Central memory CD8-positive, alpha-beta T cell (primary cell): ENCODE results near the gene ZC3H4.

ENCODE experiments used
- ATAC-seq: fragments of 150-1000 bp; cut with Tn5 transposase; replicated peaks from 2 replicates; pipeline ENCODE4 v1.10.0; 2022; ENCODE audit warnings: mild to moderate bottlenecking, moderate FRiP score, moderate number of reproducible peaks; ENCODE audit not compliant: poor library complexity, severe bottlenecking; ENCODE audit errors: extremely low read depth
- DNase-seq, 2 donors: peaks; one replicate each; pipeline ENCODE4 v3.0.0; 2021; ENCODE audit warnings: low spot score in 2 of 2
- H3K27ac Mint-ChIP-seq: one replicate; pipeline ENCODE4 v1.8.0; 2022; ENCODE audit warnings: low read depth, mild to moderate bottlenecking, moderate library complexity, mixed read lengths
- H3K27me3 Mint-ChIP-seq: one replicate; pipeline ENCODE4 v1.8.0; 2022; ENCODE audit warnings: mixed read lengths
- H3K36me3 Mint-ChIP-seq: one replicate; pipeline ENCODE4 v1.8.0; 2022; ENCODE audit warnings: mild to moderate bottlenecking, moderate library complexity, mixed read lengths; ENCODE audit not compliant: insufficient read depth
- H3K4me1 Mint-ChIP-seq: one replicate; pipeline ENCODE4 v1.8.0; 2022; ENCODE audit warnings: mixed read lengths
- H3K4me3 Mint-ChIP-seq: one replicate; pipeline ENCODE4 v1.8.0; 2022; ENCODE audit warnings: mild to moderate bottlenecking, moderate library complexity, mixed read lengths
- H3K9me3 Mint-ChIP-seq: one replicate; pipeline ENCODE4 v1.8.0; 2022; ENCODE audit warnings: mixed read lengths

The ZC3H4 gene

GRCh38 chr19:47022541-47023447, 90.8 kb downstream of the ZC3H4 start:
- Mint-ChIP-seq H3K4me3 (no peak overlapping the region), H3K27me3 (peaks cover 74% of the 10 kb centered on the region), H3K4me1 (peaks cover 20% of the 10 kb centered on the region), H3K27ac (no peak overlapping the region), H3K9me3 (no peaks in the 10 kb centered on the region), H3K36me3 (peaks cover 12% of the 10 kb centered on the region)
- ATAC-seq (no peak), DNase-seq (no peak)

- Mint-ChIP-seq H3K36me3 (peaks cover 11% of the 10 kb centered on the region), H3K9me3 (no peaks in the 10 kb centered on the region), H3K27ac (no peak overlapping the region), H3K4me3 (no peak overlapping the region), H3K4me1 (peaks cover 20% of the 10 kb centered on the region), H3K27me3 (peaks cover 67% of the 10 kb centered on the region)
- DNase-seq (no peak), ATAC-seq (no peak)
Observed at GRCh38 chr19:47022140-47022536, 91.4 kb downstream of the ZC3H4 start.

- Mint-ChIP-seq H3K27me3 (peaks cover 62% of the 10 kb centered on the region), H3K27ac (no peak overlapping the region), H3K4me1 (peaks cover 20% of the 10 kb centered on the region), H3K4me3 (peak overlapping the region; percentile 55), H3K9me3 (no peaks in the 10 kb centered on the region), H3K36me3 (peaks cover 11% of the 10 kb centered on the region)
- no peak for DNase-seq
- ATAC-seq = no peak
Observed at GRCh38 chr19:47021536-47022139, 91.9 kb downstream of the ZC3H4 start.

- Mint-ChIP-seq H3K27me3 (peaks cover 56% of the 10 kb centered on the region), H3K36me3 (peaks cover 11% of the 10 kb centered on the region), H3K27ac (no peak overlapping the region), H3K4me1 (peaks cover 17% of the 10 kb centered on the region), H3K4me3 (peak overlapping the region; percentile 55), H3K9me3 (no peaks in the 10 kb centered on the region)
- DNase-seq = no peak
- no peak for ATAC-seq
Observed at GRCh38 chr19:47020992-47021496, 92.5 kb downstream of the ZC3H4 start.

GRCh38 chr19:47020132-47020805, 93.3 kb downstream of the ZC3H4 start:
- Mint-ChIP-seq H3K36me3 (peaks cover 11% of the 10 kb centered on the region), H3K9me3 (no peaks in the 10 kb centered on the region), H3K27ac (no peak overlapping the region), H3K27me3 (peaks cover 50% of the 10 kb centered on the region), H3K4me1 (peaks cover 15% of the 10 kb centered on the region), H3K4me3 (peak overlapping the region; percentile 32)
- DNase-seq = no peak
- no peak for ATAC-seq

GRCh38 chr19:47019431-47020041, 94.0 kb downstream of the ZC3H4 start, which contains the start of gene NPAS1:
Gene NPAS1 (plus strand): TSS chr19:47019837. CDS start chr19:47021048, 1,211 bp downstream.
- Mint-ChIP-seq H3K27ac (no peak within 1 kb of the TSS), H3K4me1 (peaks cover 15% of the 10 kb centered on the region), H3K27me3 (peaks cover 50% of the 10 kb centered on the region), H3K9me3 (no peaks in the 10 kb centered on the region), H3K36me3 (peaks cover 11% of the 10 kb centered on the region), H3K4me3 (peak within 1 kb of the TSS; percentile 61)
- no peak for DNase-seq
- no peak for ATAC-seq

- peaks cover 11% of the 10 kb centered on the region for H3K36me3 Mint-ChIP-seq
- ATAC-seq (no peak), DNase-seq (no peak)
- H3K9me3 Mint-ChIP-seq = no peaks in the 10 kb centered on the region
- H3K4me3 Mint-ChIP-seq = peak overlapping the region; percentile 61
- peaks cover 44% of the 10 kb centered on the region for H3K27me3 Mint-ChIP-seq
- peaks cover 15% of the 10 kb centered on the region for H3K4me1 Mint-ChIP-seq
- H3K27ac Mint-ChIP-seq = no peak overlapping the region
Observed at GRCh38 chr19:47018923-47019322, 94.7 kb downstream of the ZC3H4 start.
